ENCODE results near the gene HDAC9. TPM values are rescaled to one million over a fixed set of nuclear protein-coding genes. Genes with fewer than 3 reads are reported as not detected.

Gene HDAC9
- total RNA-seq, 1 experiment from 2014 or later: 7.7 TPM

GRCh38 chr7:18491871-18492270 lies 3.7 kb upstream of the HDAC9 start:
- H3K27ac Mint-ChIP-seq: peak overlapping the region in 2 of 3 experiments; percentile 3 to 79; a peak in 1 of 7 replicates

More at GRCh38 chr7:18491871-18492270, 3.7 kb upstream of the HDAC9 start:
- H3K14ac ChIP-seq (ENCODE audit: insufficient read depth, low read length): no peak overlapping the region
- no peaks in the 10 kb centered on the region for H3K27me3 Mint-ChIP-seq (ENCODE audit: low read depth)
- no peak overlapping the region for H2BK5ac ChIP-seq (ENCODE audit: insufficient read length, low read length)
- no CpG with 5 or more reads among the region's 6 CpGs for WGBS (ENCODE audit: extremely low coverage, insufficient read length, low lambda C conversion rate)
- H3K79me1 ChIP-seq (ENCODE audit: insufficient read depth, low read depth, low read length, poor library complexity, severe bottlenecking): no peaks in the 10 kb centered on the region
- H3K56ac ChIP-seq (ENCODE audit: insufficient read length, low read depth, low read length): no peak overlapping the region
- H2BK20ac ChIP-seq (ENCODE audit: low read depth, low read length, poor library complexity, severe bottlenecking): no peak overlapping the region
- H2BK12ac ChIP-seq (ENCODE audit: insufficient read length, low read depth, low read length): no peak overlapping the region
- no peak overlapping the region for H2BK120ac ChIP-seq (ENCODE audit: low read depth, low read length, poor library complexity, severe bottlenecking)
- no peak overlapping the region for H3K18ac ChIP-seq (ENCODE audit: insufficient read length, low read depth, low read length)
- no peaks in the 10 kb centered on the region for H3K9me3 ChIP-seq (ENCODE audit: control insufficient read depth, low read depth, low read length)
- no peaks in the 10 kb centered on the region for H4K20me1 ChIP-seq (ENCODE audit: control insufficient read depth, insufficient read depth, insufficient read length)
- H3K27ac ChIP-seq (ENCODE audit: insufficient read length, low read depth, low read length): no peak overlapping the region
- no peak overlapping the region for H4K8ac ChIP-seq (replicated peaks; ENCODE audit: insufficient read length, low read depth, low read length)
- H3K4me2 ChIP-seq (ENCODE audit: insufficient read depth, insufficient read length, low read length): no peak overlapping the region
- no peak overlapping the region for H3T11ph ChIP-seq (ENCODE audit: low read length)
- no peak overlapping the region for H2AK5ac ChIP-seq (ENCODE audit: insufficient read length, low read length)
- peaks cover 33 to 36% of the 10 kb centered on the region in 2 experiments for H3K4me1 Mint-ChIP-seq
- H3K4ac ChIP-seq (ENCODE audit: low read depth, low read length): no peak overlapping the region
- no peak overlapping the region for H2AFZ ChIP-seq (ENCODE audit: low read length)
- no peak for TF ChIP-seq CTCF (conservative IDR thresholded peaks at IDR 0.05)
- DNase-seq: no peak
- H2BK15ac ChIP-seq (ENCODE audit: low read depth, low read length): no peak overlapping the region
- no peaks in the 10 kb centered on the region for H3K79me2 ChIP-seq (ENCODE audit: insufficient read depth, low read length)
- H3K9me3 Mint-ChIP-seq: no peaks in the 10 kb centered on the region
- H3K23me2 ChIP-seq (ENCODE audit: insufficient read length, low read depth, low read length, poor library complexity, severe bottlenecking): peaks cover 8% of the 10 kb centered on the region
- H3K9ac ChIP-seq (ENCODE audit: extremely low read depth, insufficient read length, low read length): no peak overlapping the region
- no peaks in the 10 kb centered on the region for H3K36me3 Mint-ChIP-seq (ENCODE audit: insufficient read depth in 1 of 3, low read depth in 3 of 3)
- H3K23ac ChIP-seq (ENCODE audit: insufficient read length, low read depth, low read length): no peak overlapping the region
- H4K5ac ChIP-seq (ENCODE audit: insufficient read length, low read depth, low read length): no peak overlapping the region
- H4K91ac ChIP-seq (ENCODE audit: insufficient read length, low read depth, low read length): no peak overlapping the region
- H3K4me3 Mint-ChIP-seq: no peak overlapping the region
- no peaks in the 10 kb centered on the region for H3K27me3 ChIP-seq (ENCODE audit: insufficient read depth, low read length)
- H3K4me1 ChIP-seq (ENCODE audit: insufficient read depth, low read length): no peaks in the 10 kb centered on the region

All from H9 (cell line).